NCI-H2196 (cell line): Measurements from ENCODE around the gene DLG1.
"Not testable (repeated sequence)": the region's sequence is repeated elsewhere in the genome, so short reads cannot be mapped to it uniquely, and the experiment has no call there.

Source experiments
- DNase-seq: peaks from one replicate; lab custom pipeline; 2025; ENCODE audit not compliant: unreplicated experiment; lab: John Stamatoyannopoulos, UW

DLG1 gene

DNA sequence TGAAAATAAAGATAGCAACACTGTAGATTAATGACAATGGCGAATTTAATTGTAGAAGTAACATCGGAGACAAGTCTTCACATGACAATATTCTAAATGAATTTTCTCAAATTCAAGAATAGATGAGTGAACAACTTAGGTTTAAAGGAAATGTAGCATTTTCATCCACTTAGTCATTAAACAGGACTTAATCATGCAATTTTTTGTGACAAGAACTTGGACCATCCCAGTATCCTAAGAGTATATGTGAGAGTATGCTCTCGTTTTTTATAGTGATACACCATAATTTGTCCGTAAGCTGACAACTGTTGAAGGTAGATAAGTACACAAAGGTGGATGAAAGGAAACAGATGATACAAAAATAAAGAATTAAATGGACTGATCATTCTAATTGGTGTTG, 81.5 kb downstream of the DLG1 start:
- DNase-seq, result no peak

DNA sequence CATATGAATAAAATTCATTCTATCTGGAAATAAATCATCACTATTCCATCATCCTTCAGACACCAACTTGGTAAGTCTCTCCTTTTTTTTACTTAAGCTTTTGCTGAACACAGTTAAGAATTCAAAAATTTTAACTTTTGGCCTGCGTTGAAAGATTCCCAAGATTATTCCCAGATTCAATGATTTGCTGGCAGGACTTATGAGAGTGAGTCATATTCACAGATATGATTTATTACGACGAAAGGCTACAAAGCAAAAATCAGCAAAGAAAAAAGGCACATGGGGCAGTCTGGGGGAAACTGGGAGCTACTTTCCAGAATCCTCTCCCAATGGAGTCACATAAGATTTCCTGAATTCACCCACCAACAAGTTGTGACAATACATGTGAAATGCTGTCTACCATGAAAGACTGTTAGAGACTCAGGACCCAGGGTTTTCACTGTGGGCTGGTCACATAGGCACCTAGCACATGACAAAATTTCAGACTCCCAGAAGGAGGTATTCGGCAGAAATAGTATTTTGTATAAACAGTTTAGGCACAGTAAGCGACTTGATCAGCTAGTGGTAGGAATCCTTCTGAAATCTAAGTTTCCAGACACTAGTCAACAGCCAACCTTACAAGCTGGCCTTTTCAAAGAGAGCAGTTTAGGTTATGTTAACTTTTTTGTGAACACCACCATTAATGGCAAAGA, 82.1 kb downstream of the DLG1 start:
- DNase-seq, result no peak

DNA sequence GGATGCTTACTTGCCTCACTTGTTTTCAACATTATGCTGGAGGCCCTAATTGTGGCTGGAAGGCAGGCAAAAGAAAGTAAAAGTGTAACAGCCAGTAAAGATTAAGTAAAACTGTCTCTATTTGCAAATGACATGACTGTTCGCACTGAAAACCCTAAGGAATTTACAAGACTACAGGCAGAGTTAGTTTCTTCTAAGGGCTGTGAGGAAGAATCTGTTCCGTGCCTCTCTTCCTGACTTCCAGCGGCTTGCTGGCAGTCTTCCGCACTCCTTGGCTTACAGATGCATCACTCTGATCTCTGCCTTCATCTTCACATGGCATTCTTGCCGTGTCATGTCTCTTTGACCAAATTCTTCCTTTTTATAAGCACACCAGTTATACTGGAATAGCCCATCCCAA, 86.1 kb downstream of the DLG1 start:
- no peak for DNase-seq

DNA sequence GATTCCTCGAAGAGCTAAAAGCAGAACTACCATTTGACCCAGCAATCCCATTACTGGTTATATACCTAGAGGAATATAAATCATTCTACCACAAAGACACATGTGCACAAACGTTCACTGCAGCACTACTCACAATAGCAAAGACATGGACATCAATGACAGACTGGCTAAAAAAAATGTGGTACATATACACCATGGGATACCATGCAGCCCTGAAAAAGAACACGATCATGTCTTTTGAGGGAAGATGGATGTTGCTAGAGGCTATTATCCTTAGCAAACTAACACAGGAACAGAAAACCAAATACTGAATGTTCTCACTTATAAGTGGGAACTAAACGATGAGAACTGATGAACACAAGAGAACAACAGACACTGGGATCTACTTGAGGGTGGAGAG, 86.7 kb downstream of the DLG1 start:
- not testable (repeated sequence) for DNase-seq

DNA sequence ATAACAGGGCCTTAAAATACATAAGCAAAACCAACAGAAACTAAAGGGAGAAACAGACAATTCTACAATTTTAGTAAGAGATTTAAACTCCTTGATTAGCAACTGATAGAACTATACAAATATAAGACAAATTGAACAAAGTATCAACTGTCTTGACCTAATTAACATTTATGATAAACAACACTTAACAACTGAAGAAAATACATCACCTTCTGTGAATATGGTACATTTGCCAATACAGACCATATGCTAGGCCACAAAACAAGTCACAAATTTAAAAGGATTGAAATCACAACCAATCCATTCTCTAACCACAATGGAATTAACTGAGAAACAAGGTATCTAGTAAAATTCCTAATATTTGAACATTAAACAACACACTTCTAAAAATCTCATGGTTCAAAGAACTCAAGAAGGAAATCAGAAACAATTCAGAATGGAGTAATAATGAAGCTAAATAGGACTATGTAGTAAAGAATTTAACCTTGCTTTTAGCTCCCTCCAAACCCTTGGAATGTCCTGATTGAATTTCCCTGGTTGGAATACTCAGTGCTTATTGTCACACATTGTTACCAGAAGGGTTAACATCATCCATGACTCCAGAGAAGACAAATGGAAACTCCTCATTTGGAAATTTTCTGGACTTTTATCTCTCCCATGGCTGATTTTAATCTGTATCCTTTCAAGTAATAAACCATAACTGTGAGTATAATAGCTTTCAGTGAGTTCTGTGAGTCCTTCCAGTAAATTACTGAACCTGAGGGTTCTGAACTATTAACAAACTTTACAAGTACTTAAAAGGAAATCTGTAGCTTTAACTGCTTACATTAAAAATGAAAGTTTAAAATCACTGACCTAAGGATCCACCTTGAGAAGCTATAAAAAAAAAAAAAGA, 88.8 kb downstream of the DLG1 start:
- no peak for DNase-seq

DNA sequence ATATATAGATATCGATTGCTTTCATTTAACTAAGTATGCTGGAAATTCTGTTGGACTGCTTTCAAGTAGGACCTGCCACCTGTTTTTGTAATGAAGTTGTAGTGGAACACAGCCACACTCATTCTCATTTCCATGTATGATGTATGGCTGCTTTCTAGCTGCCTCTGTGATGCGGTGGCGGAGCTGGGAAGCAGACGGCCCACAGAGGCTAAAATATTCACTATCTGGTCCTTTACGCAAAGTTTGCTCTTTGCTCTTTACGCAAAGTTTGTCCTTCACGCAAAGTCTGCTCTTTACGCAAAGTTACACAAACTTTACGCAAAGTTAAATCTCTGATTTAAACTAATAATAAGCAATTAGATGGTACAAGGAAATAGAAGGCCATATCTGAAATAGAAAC, 91.5 kb downstream of the DLG1 start:
- DNase-seq, result no peak

DNA sequence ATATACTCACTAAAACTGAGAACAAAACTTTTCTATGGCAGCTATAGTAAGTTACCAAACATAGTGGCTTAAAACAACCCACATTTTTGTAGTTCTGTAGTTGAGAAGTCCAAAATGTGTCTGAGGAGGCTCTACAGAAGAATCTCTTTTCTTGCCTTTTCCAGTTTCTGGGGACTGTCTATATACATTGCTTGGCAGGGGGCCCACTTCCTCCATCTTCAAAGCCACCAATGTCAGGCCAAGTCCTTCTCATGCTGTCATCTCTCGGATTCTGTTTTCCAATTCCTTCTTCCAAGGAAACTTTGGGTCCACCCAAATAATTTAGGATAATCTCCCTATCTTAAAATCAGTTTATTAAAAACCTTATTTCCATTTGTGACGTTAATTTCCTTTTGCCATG, 92.7 kb downstream of the DLG1 start:
- no peak for DNase-seq

DNA sequence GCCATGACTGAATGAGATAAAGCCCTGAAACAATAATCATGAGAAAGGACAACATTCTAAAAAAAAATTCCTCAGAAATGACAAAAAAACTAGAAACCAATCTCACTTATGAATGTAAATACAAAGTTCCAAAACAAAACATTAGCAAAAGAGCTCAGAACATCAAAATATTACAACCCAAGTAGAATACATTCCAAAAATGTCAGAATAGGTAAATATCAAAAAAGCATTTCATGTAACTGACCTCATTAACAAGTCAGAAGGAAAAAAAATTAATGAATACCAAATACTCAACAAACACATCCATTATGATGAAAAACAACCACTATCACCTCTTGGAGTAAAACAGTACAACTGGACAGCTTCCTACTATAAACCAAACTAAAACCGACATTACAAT, 93.1 kb downstream of the DLG1 start:
- DNase-seq, result no peak

DNA sequence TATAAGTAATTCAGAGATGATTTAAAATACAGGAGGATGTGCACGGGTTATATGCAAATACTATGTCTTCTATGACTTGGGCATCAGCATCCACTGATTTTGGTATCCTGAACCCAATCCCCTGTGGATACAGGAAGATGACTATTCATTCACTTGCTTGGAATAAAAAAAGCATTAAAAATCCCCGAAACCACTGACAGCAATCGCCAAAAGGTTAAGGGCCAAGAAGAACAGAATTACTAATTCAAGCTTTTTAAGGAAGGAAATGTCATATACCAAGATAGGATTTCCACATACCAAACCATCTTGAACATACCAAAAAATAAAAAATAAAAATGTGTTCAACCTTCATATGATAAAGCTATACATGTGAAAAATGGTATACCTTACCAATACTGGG, 93.7 kb downstream of the DLG1 start:
- no peak for DNase-seq

DNA sequence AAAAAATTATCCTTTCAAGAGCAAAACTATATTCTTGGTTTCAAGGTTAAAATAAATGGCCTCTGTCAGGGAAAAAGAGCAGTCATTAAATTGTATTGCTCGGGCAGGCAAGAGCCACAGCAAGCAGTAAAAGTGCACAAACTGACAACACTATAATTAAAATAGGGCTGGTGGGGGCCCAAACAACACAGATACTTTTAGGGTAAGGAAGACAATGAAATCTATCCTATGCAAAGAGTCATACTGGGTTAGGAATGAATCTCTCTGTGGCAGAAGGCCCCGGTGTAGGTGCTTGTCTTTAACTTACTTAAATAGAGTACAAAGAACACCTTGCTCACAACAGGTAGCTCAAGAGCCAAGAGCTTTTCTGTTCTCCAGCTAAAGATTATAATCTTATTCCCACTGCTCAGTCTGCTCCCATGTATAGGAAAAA, 94.7 kb downstream of the DLG1 start:
- no peak for DNase-seq

DNA sequence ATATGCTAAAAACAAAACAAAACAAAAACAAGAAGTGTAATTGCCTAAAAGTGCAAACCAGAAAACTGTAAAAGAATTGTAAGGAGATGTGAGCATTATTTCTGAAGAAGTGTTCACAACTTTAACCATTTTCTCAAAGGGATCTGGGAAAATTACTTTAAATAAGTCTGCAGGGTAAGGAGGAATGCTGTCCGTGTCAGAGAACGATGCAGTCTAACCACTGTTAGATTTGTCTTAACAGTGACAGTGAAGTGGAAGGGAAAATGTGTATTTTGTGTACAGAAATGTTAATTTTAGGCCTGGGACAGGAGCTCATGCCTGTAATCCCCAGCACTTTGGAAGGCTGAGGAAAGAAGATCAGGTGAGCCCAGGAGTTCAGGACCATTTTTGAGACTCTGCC, 95.7 kb downstream of the DLG1 start:
- DNase-seq, result no peak

DNA sequence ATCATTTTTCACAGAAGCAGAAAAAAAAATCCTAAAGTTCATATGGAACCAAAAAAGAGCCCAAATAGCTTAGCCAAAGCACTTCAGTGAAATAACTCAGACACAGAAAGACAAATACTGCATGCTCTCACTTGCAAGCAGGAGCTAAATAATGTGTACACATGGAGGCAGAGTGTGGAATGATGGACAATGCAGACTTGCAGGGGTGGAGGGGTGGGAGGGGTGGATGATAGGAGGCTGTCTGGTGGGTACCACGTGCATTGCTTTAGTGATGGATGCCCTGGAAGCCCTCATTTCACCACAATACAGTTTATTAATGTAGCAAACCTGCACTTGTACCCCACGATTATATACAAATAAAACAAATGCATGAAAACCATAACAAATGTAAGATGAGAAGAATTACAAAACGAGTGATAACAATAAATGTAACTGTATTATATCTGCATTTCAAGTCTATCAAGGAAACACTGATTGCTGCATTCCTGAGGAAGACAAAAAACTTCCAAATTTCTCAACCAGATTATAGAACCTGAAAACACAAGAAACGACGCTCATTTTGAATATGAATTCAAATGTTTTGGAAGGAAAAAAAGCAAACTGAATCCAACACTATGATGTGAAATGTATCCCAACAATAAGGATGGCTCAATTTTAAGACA, 96.5 kb downstream of the DLG1 start:
- no peak for DNase-seq

DNA sequence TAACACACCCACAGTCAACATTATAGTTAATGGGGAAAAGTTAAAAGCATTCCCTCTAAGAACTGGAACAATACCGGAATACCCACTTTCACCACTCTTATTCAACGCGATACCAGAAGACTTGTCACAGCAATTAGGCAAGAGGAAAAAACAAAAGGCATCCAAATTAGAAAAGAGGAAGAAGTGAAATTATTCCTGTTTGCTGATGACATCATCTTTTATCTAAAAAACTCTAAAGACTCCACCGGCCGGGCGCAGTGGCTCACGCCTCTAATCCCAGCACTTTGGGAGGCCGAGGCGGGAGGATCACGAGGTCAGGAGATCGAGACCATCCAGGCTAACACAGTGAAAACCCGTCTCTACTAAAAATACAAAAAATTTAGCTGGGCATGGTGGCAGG, 97.6 kb downstream of the DLG1 start:
- not testable (repeated sequence) for DNase-seq

DNA sequence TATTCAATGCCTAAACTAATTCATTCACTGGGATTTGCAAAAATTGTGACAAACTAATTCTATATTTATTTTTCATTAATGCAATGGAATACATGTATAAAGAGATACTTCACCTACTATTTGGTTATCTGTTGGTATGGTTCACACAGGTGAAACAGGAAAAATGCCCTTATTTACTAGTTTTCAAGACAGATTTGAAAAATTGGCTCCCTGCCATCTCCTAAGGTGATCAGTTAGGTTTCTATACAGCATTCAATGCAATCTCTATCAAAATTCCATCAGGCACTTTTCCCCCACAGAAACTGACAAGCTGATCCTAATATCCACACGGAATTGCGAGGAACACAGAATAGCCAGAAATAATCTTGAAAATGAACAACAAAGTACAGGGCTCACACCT, 101.1 kb downstream of the DLG1 start:
- no peak for DNase-seq

DNA sequence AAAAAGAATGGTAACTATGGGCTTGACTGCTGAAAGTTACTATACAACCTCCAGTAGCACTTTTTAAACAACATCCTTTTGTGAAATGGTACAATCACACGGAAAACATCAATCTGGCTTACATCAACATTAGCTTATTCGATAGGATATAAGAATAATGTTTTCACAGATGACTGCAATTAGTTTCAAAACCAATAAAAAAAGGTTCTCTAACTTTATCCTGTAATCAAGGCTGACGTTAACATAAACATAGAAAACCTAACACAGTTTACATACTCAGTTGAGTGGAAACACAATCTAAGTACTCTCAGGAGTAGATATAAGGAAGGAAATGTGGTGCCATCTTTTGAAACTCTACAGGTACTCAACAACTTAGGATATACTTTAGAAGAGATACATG, 102.2 kb downstream of the DLG1 start:
- DNase-seq, result no peak

DNA sequence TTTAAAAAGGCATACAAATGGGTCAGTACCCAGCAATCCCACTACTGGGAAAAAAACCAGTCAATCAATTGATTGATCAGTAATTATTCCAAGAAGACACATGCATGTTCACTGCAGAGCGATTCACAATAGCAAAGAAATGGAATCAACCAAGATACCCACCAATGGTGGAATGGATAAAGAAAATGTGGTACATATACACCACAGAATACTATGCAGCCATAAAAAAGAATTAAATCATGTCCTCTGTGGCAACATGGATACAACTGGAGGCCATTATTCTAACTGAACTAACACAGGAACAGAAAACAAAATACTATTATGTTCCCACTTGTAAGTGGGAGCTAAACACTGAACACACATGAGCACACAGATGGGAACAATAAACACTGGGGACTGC, 103.1 kb downstream of the DLG1 start:
- no peak for DNase-seq

DNA sequence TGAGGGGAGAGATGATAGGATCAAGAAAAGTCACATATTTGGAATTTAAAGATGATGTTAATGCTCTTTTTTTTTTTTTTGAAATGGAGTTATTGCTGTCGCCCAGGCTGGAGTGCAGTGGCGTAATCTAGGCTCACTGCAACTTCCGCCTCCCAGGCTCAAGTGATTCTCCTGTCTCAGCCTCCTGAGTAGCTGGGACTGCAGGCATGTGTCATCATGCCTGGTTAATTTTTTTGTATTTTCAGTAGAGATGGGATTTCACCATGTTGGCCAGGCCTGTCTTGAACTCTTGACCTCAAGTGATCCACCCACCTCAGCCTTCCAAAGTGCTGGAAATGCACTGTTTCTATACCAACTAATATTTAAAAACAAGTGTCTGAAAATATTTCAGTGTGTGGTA, 104.7 kb downstream of the DLG1 start:
- not testable (repeated sequence) for DNase-seq

DNA sequence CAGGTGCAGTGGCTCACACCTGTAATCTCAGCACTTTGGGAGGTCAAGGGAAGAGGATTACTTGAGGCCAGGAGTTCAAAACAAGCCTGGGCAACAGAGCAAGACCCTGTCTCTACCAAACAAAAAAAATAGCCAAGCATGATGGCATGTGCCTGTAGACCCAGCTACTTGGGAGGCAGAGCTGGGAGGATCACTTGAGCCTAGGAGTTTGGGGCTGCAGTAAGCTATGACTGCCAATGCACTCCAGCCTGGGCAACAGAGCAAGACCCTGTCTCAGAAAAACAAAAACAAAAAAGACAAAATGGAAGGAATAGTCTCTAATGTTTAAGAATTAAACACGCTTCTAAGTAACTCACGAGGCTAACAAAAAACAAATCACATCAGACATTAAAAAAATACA, 106.5 kb downstream of the DLG1 start:
- DNase-seq, result no peak

DNA sequence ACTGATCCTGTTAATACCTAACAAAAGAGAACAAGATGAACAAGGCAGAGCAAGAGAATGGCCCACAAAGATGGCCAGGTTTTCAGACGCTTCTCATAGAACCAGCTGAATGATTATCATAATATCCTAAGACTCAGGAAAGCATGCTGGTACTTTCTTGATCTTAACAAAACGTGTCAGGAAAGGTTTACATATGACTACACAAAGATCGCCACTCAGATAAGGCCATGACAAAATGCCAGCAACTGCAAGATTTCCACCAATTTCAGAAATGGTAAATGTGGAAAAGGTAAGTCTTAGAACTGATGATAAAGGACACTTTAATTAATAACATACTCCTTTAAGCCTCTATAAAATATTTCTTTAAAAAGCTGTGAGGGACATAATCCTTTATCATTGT, 108.8 kb downstream of the DLG1 start:
- no peak for DNase-seq

DNA sequence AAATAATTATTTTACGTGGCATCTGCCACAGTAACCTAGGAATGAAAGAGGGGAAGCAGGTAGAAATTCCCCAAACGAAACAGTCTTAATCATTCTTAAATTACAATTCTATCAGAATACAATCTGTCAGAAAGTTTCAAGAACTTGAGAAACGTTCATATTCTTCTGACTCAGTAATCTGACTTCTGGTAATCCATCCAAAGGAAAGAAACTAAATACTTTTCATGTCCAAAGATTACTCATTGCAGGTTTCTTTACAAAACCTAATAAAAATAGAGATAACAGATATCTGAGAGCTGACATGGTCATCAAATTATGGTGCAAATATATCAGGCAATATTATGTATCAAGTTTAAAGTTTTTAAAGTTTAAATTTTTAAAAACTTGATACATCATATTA, 109.4 kb downstream of the DLG1 start:
- no peak for DNase-seq

DNA sequence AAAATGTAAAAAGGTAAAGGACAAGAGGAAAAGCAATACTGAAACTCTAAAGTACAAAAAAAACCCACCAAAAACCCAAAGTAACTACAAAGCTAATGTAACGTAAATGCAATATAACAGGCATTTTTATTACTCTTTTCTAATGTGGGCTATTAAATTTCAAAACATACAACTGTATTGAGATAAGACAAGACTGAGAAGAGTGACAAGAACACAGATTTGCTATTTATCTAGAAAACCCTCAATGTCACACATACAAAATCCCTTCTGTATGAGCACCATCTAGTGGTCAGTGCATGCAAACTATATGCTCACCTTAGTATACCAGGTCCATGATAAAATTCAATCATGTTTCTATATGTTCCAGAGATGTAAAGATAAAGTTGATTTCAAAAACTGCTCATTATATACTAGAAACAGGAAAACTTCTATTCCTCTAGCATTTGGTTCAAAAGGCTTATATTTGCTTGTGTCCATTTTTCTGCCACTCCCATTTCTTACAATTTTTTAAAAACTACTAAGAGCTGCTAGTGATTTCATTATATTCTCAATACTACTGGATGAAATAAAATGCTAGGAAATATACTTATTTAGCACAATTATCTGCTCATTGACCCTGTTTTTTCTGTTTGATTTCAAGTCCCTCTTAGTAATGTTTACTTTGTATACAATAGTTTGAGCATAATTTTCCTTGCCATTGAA, 111.4 kb downstream of the DLG1 start:
- peak; percentile 91 for DNase-seq
